RWPE2 (cell line): ENCODE results near the gene AHNAK.

ENCODE experiments used
- ATAC-seq: fragments of 200-7000 bp; cut with Tn5 transposase; 3 replicates; pipeline ENCODE4 v1.9.1; 2021; ENCODE audit warnings: low read depth
- DNase-seq: peaks from one replicate; pipeline ENCODE4 v3.0.0-alpha.2; 2020; ENCODE audit warnings: low spot score
- H3K27ac ChIP-seq: fragments of 450-650 bp; 2 replicates; pipeline ENCODE4 v1.5.1; 2017; ENCODE audit warnings: mild to moderate bottlenecking; ENCODE audit not compliant: poor library complexity, severe bottlenecking
- H3K27me3 ChIP-seq: fragments of 250-450 bp; sonication (Bioruptor Pico); 2 replicates; pipeline ENCODE4 v1.5.1; 2021; ENCODE audit warnings: mild to moderate bottlenecking, moderate library complexity; ENCODE audit not compliant: insufficient read depth, poor library complexity, severe bottlenecking
- H3K36me3 ChIP-seq: fragments of 250-450 bp; sonication (Bioruptor Pico); 2 replicates; pipeline ENCODE4 v1.5.1; 2020; ENCODE audit warnings: low read depth, mild to moderate bottlenecking, moderate library complexity
- H3K4me1 ChIP-seq: fragments of 250-450 bp; sonication (Bioruptor Pico); 2 replicates; pipeline ENCODE4 v1.5.1; 2021; ENCODE audit warnings: mild to moderate bottlenecking, moderate library complexity; ENCODE audit not compliant: insufficient read depth, poor library complexity, severe bottlenecking
- H3K4me3 ChIP-seq: fragments of 250-450 bp; sonication (Bioruptor Pico); 2 replicates; pipeline ENCODE4 v1.5.1; 2021; ENCODE audit warnings: mild to moderate bottlenecking, moderate library complexity; ENCODE audit not compliant: severe bottlenecking
- H3K9me3 ChIP-seq: fragments of 250-450 bp; sonication (Bioruptor Pico); 2 replicates; pipeline ENCODE4 v1.5.1; 2021; ENCODE audit warnings: mild to moderate bottlenecking, moderate library complexity; ENCODE audit not compliant: severe bottlenecking
- CTCF ChIP-seq: fragments of 450-650 bp; IDR thresholded peaks from one replicate; pipeline ENCODE4 v1.5.1; 2017; ENCODE audit warnings: mild to moderate bottlenecking, moderate library complexity; ENCODE audit not compliant: poor library complexity, severe bottlenecking

AHNAK gene

GRCh38 chr11:62535802-62536201 lies 10.8 kb downstream of the AHNAK start:
- no peak for TF ChIP-seq CTCF
- ATAC-seq, result no peak
- Histone ChIP-seq H3K27ac (no peak overlapping the region), H3K4me3 (no peak overlapping the region), H3K9me3 (no peaks in the 10 kb centered on the region), H3K4me1 (peaks cover 26% of the 10 kb centered on the region), H3K36me3 (peaks cover 84% of the 10 kb centered on the region), H3K27me3 (no peaks in the 10 kb centered on the region)
- DNase-seq, result no peak

- TF ChIP-seq CTCF, result no peak
- H3K27me3 ChIP-seq, result no peaks in the 10 kb centered on the region
- ATAC-seq (no peak), DNase-seq (no peak)
- no peak overlapping the region for H3K4me3 ChIP-seq
- peaks cover 92% of the 10 kb centered on the region for H3K36me3 ChIP-seq
- H3K9me3 ChIP-seq, result no peaks in the 10 kb centered on the region
- no peak overlapping the region for H3K27ac ChIP-seq
- peaks cover 18% of the 10 kb centered on the region for H3K4me1 ChIP-seq
Observed at GRCh38 chr11:62534779-62535545, 11.6 kb downstream of the AHNAK start.

GRCh38 chr11:62532096-62532495 lies 14.5 kb downstream of the AHNAK start:
- TF ChIP-seq CTCF, result no peak
- ATAC-seq (no peak), DNase-seq (no peak)
- Histone ChIP-seq H3K4me3 (no peak overlapping the region), H3K4me1 (no peaks in the 10 kb centered on the region), H3K36me3 (peaks cover 92% of the 10 kb centered on the region), H3K9me3 (no peaks in the 10 kb centered on the region), H3K27ac (no peak overlapping the region), H3K27me3 (no peaks in the 10 kb centered on the region)

GRCh38 chr11:62516736-62517371 lies 29.8 kb downstream of the AHNAK start:
- DNase-seq (no peak), ATAC-seq (no peak)
- TF ChIP-seq CTCF, result no peak
- Histone ChIP-seq H3K9me3 (no peaks in the 10 kb centered on the region), H3K36me3 (peaks cover 72% of the 10 kb centered on the region), H3K27ac (no peak overlapping the region), H3K4me1 (no peaks in the 10 kb centered on the region), H3K4me3 (no peak overlapping the region), H3K27me3 (no peaks in the 10 kb centered on the region)

GRCh38 chr11:62514151-62514550 lies 32.5 kb downstream of the AHNAK start:
- Histone ChIP-seq H3K9me3 (no peaks in the 10 kb centered on the region), H3K27ac (no peak overlapping the region), H3K36me3 (peaks cover 45% of the 10 kb centered on the region), H3K4me1 (peaks cover 11% of the 10 kb centered on the region), H3K27me3 (no peaks in the 10 kb centered on the region), H3K4me3 (no peak overlapping the region)
- ATAC-seq, result peak; percentile 9
- no peak for DNase-seq
- TF ChIP-seq CTCF, result no peak
